ENCODE data around the gene DGLUCY.

The DGLUCY gene

DNA sequence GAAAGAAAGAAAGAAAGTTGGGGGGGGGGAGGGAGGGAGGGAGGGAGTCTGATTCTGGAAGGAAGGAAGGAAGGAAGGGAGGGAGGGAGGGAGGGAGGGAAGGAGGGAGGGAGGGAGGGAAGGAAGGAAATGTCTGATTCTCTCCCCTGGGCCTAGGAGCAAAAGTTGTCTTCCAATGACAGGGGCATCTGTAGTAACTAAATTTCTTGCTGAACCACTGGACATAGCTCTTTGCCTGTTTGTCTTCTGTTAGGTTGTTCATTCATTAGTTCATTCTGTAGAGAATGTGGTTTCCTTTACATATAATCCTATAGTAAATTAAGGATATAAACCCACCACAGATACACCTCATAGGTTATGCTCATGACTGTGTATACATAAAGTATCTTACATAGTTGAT, 70.7 kb downstream of the DGLUCY start:
- Histone ChIP-seq H2BK12ac (ENCODE audit: low read length in 2 of 2) (no peak overlapping the region), H3K23ac (ENCODE audit: low read length in 2 of 2) (no peak overlapping the region), H2BK120ac (ENCODE audit: low read depth, low read length) (no peak overlapping the region), H3K4me1 (ENCODE audit: control insufficient read depth, insufficient read depth, low read depth, low read length) (no peaks in the 10 kb centered on the region), H4K91ac (ENCODE audit: low read length) (no peak overlapping the region), H3K27ac (ENCODE audit: low read length, poor library complexity, severe bottlenecking) (no peak overlapping the region), H3K4me2 (ENCODE audit: low read length, poor library complexity, severe bottlenecking) (no peak overlapping the region), H2BK15ac (ENCODE audit: low read depth, poor library complexity, severe bottlenecking) (no peak overlapping the region), H3K9me3 (ENCODE audit: control insufficient read depth, low read length) (no peaks in the 10 kb centered on the region), H3K4me3 (ENCODE audit: insufficient read depth in 1 of 2, low read depth in 1 of 2, low read length in 2 of 2) (no peak overlapping the region), H2AK5ac (ENCODE audit: low read length, severe bottlenecking) (no peak overlapping the region), H3K4ac (ENCODE audit: low read depth in 1 of 2, low read length in 2 of 2) (no peak overlapping the region), H3K27me3 (ENCODE audit: control insufficient read depth in 1 of 2, insufficient read depth in 1 of 2, low read length in 2 of 2) (no peaks in the 10 kb centered on the region), H2BK5ac (ENCODE audit: low read depth, low read length, poor library complexity, severe bottlenecking) (no peak overlapping the region), H3K14ac (ENCODE audit: low read length in 2 of 2) (no peak overlapping the region), H3K9ac (ENCODE audit: low read length) (no peak overlapping the region), H3K36me3 (ENCODE audit: control insufficient read depth in 1 of 2, insufficient read depth in 2 of 2, low read depth in 1 of 2, low read length in 2 of 2) (peaks cover 30 to 66% of the 10 kb centered on the region in 2 experiments), H2AFZ (ENCODE audit: low read depth, low read length) (no peak overlapping the region), H4K8ac (ENCODE audit: low read length) (no peak overlapping the region), H3K18ac (ENCODE audit: low read depth in 1 of 2, low read length in 2 of 2) (no peak overlapping the region), H3K79me1 (replicated peaks; ENCODE audit: low read length, poor library complexity, severe bottlenecking) (no peaks in the 10 kb centered on the region)
- DNase-seq = no peak

DNA sequence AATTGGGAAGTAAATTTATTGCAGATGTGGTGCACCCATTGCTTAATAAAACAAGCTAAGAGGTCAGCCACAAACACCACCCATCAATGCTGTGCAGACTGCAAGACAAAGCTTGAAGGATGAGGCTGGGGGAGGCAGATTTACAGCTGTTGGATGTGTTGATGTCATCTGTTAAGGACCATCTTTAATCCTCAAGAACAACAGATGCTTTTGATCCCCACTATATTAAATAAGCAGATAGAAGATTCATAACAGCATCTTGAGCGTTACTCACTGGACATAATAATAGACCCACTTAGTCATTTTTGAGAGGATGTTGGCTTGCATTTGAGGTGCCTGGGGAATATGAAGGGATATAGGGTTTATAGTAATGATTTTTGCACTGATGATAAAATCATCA, 71.8 kb downstream of the DGLUCY start:
- no peak overlapping the region for H2BK12ac ChIP-seq (ENCODE audit: low read length in 2 of 2)
- H3K36me3 ChIP-seq (ENCODE audit: control insufficient read depth in 1 of 2, insufficient read depth in 2 of 2, low read depth in 1 of 2, low read length in 2 of 2) = peaks cover 32 to 67% of the 10 kb centered on the region in 2 experiments
- no peak overlapping the region for H3K9ac ChIP-seq (ENCODE audit: low read length)
- no peak overlapping the region for H3K4me3 ChIP-seq (ENCODE audit: insufficient read depth in 1 of 2, low read depth in 1 of 2, low read length in 2 of 2)
- H2BK15ac ChIP-seq (ENCODE audit: low read depth, poor library complexity, severe bottlenecking) = no peak overlapping the region
- H3K79me1 ChIP-seq (replicated peaks; ENCODE audit: low read length, poor library complexity, severe bottlenecking) = no peaks in the 10 kb centered on the region
- no peak overlapping the region for H2AFZ ChIP-seq (ENCODE audit: low read depth, low read length)
- no peak overlapping the region for H2BK120ac ChIP-seq (ENCODE audit: low read depth, low read length)
- no peak overlapping the region for H3K18ac ChIP-seq (ENCODE audit: low read depth in 1 of 2, low read length in 2 of 2)
- H3K4ac ChIP-seq (ENCODE audit: low read depth in 1 of 2, low read length in 2 of 2) = no peak overlapping the region
- no peak overlapping the region for H4K91ac ChIP-seq (ENCODE audit: low read length)
- H2AK5ac ChIP-seq (ENCODE audit: low read length, severe bottlenecking) = no peak overlapping the region
- H3K27me3 ChIP-seq (ENCODE audit: control insufficient read depth in 1 of 2, insufficient read depth in 1 of 2, low read length in 2 of 2) = no peaks in the 10 kb centered on the region
- no peak overlapping the region for H3K4me2 ChIP-seq (ENCODE audit: low read length, poor library complexity, severe bottlenecking)
- no peak overlapping the region for H3K14ac ChIP-seq (ENCODE audit: low read length in 2 of 2)
- H2BK5ac ChIP-seq (ENCODE audit: low read depth, low read length, poor library complexity, severe bottlenecking) = no peak overlapping the region
- DNase-seq = no peak
- H3K27ac ChIP-seq (ENCODE audit: low read length, poor library complexity, severe bottlenecking) = no peak overlapping the region
- H4K8ac ChIP-seq (ENCODE audit: low read length) = no peak overlapping the region
- 100% methylated on average over 1 of the region's 1 CpG for WGBS
- H3K9me3 ChIP-seq (ENCODE audit: control insufficient read depth, low read length) = no peaks in the 10 kb centered on the region
- no peaks in the 10 kb centered on the region for H3K4me1 ChIP-seq (ENCODE audit: control insufficient read depth, insufficient read depth, low read depth, low read length)
- no peak overlapping the region for H3K23ac ChIP-seq (ENCODE audit: low read length in 2 of 2)

DNA sequence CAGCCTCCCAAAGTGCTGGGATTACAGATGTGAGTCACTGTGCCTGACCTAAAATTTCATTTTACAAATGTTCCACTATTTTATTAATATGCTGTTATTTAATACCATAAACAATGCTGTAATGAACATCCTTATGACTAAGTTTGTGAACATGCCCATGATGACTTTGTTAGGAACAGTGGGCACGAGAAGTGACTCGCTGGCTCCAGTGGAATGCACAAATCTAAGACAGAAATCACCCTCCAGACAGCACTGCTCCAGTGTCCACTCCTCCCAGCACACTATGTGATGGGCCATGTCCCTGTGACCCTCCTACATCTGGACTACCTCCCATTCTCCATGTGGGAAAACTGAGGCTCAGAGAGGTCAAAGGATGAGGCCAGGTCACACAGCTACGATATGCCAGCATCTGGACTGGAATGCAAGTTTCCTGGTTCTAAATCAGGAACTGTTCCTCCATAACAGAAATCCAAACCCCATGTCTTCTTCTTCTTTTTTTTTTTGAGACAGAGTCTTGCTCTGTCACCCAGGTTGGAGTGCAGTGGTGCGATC, 72.7 kb downstream of the DGLUCY start:
- Histone ChIP-seq H2AK5ac (ENCODE audit: low read length, severe bottlenecking) (no peak overlapping the region), H3K14ac (ENCODE audit: low read length in 2 of 2) (no peak overlapping the region), H4K8ac (ENCODE audit: low read length) (no peak overlapping the region), H3K79me1 (replicated peaks; ENCODE audit: low read length, poor library complexity, severe bottlenecking) (no peaks in the 10 kb centered on the region), H2AFZ (ENCODE audit: low read depth, low read length) (no peak overlapping the region), H3K27ac (ENCODE audit: low read length, poor library complexity, severe bottlenecking) (no peak overlapping the region), H3K4me3 (ENCODE audit: insufficient read depth in 1 of 2, low read depth in 1 of 2, low read length in 2 of 2) (no peak overlapping the region), H2BK5ac (ENCODE audit: low read depth, low read length, poor library complexity, severe bottlenecking) (no peak overlapping the region), H3K4me1 (ENCODE audit: control insufficient read depth, insufficient read depth, low read depth, low read length) (no peaks in the 10 kb centered on the region), H3K4ac (ENCODE audit: low read depth in 1 of 2, low read length in 2 of 2) (no peak overlapping the region), H3K36me3 (ENCODE audit: control insufficient read depth in 1 of 2, insufficient read depth in 2 of 2, low read depth in 1 of 2, low read length in 2 of 2) (peaks cover 33 to 67% of the 10 kb centered on the region in 2 experiments), H3K18ac (ENCODE audit: low read depth in 1 of 2, low read length in 2 of 2) (no peak overlapping the region), H2BK15ac (ENCODE audit: low read depth, poor library complexity, severe bottlenecking) (no peak overlapping the region), H3K9me3 (ENCODE audit: control insufficient read depth, low read length) (no peaks in the 10 kb centered on the region), H3K27me3 (ENCODE audit: control insufficient read depth in 1 of 2, insufficient read depth in 1 of 2, low read length in 2 of 2) (no peaks in the 10 kb centered on the region), H3K4me2 (ENCODE audit: low read length, poor library complexity, severe bottlenecking) (no peak overlapping the region), H2BK120ac (ENCODE audit: low read depth, low read length) (no peak overlapping the region), H3K23ac (ENCODE audit: low read length in 2 of 2) (no peak overlapping the region), H3K9ac (ENCODE audit: low read length) (peak overlapping the region; percentile 38), H2BK12ac (ENCODE audit: low read length in 2 of 2) (no peak overlapping the region), H4K91ac (ENCODE audit: low read length) (no peak overlapping the region)
- no peak for DNase-seq
- 90% methylated on average over 4 of the region's 4 CpGs for WGBS

DNA sequence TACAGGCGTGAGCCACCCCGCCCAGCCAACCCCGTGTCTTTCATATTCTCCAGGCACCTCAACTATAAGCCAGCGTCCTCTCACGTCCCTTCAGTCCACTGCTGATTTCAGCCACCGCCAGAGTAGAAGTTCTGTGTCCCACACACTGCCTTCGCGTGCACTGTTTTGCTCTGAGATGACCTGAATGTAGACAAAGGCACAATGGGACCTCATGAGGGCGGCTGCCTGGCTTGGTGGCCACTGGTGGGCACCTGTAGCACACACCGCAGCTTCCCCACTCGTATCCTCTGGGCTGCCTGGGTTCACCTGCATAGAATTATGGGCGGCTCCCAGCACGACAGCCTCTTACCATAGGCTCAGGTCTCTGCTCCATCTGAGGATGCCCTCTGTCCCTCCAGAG, 73.4 kb downstream of the DGLUCY start:
- Histone ChIP-seq H3K36me3 (ENCODE audit: control insufficient read depth in 1 of 2, insufficient read depth in 2 of 2, low read depth in 1 of 2, low read length in 2 of 2) (peaks cover 33 to 68% of the 10 kb centered on the region in 2 experiments), H3K4me3 (ENCODE audit: insufficient read depth in 1 of 2, low read depth in 1 of 2, low read length in 2 of 2) (no peak overlapping the region), H3K9me3 (ENCODE audit: control insufficient read depth, low read length) (no peaks in the 10 kb centered on the region), H2BK120ac (ENCODE audit: low read depth, low read length) (no peak overlapping the region), H2BK12ac (ENCODE audit: low read length in 2 of 2) (no peak overlapping the region), H4K91ac (ENCODE audit: low read length) (no peak overlapping the region), H2BK5ac (ENCODE audit: low read depth, low read length, poor library complexity, severe bottlenecking) (no peak overlapping the region), H3K18ac (ENCODE audit: low read depth in 1 of 2, low read length in 2 of 2) (no peak overlapping the region), H2BK15ac (ENCODE audit: low read depth, poor library complexity, severe bottlenecking) (no peak overlapping the region), H3K9ac (ENCODE audit: low read length) (no peak overlapping the region), H3K27ac (ENCODE audit: low read length, poor library complexity, severe bottlenecking) (no peak overlapping the region), H3K4me2 (ENCODE audit: low read length, poor library complexity, severe bottlenecking) (no peak overlapping the region), H2AK5ac (ENCODE audit: low read length, severe bottlenecking) (no peak overlapping the region), H3K79me1 (replicated peaks; ENCODE audit: low read length, poor library complexity, severe bottlenecking) (no peaks in the 10 kb centered on the region), H3K4me1 (ENCODE audit: control insufficient read depth, insufficient read depth, low read depth, low read length) (no peaks in the 10 kb centered on the region), H3K23ac (ENCODE audit: low read length in 2 of 2) (no peak overlapping the region), H2AFZ (ENCODE audit: low read depth, low read length) (no peak overlapping the region), H3K14ac (ENCODE audit: low read length in 2 of 2) (peak overlapping the region in 1 of 2 experiments; percentile 35), H3K4ac (ENCODE audit: low read depth in 1 of 2, low read length in 2 of 2) (no peak overlapping the region), H3K27me3 (ENCODE audit: control insufficient read depth in 1 of 2, insufficient read depth in 1 of 2, low read length in 2 of 2) (no peaks in the 10 kb centered on the region), H4K8ac (ENCODE audit: low read length) (no peak overlapping the region)
- 94% methylated on average over 13 of the region's 13 CpGs for WGBS
- no peak for DNase-seq

All from mesenchymal stem cell (in vitro differentiated cells and primary cell).